ENCODE data around the gene LONP1.

LONP1 gene

DNA sequence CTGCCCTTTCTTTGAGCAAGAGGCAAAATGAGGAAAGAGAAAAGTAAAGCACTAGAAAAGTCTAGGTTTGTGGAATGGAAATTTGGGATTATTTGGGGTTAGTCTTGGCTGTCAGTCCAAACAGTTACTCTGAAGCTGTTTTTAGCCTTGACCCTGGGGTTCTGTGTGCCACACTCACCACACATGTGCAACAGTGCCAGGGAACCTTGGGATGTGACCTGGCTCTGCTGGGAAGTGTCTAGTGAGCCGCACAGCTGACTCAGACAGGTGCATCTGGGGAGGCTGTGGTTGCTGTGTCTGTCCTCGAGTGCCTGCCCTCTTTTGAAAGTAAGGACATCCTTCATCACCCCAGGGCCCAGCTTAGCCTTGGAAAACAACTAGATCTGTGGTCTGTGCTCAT is 55.4 kb downstream of the LONP1 start:
- Histone ChIP-seq H3K9me3 (no peaks in the 10 kb centered on the region), H3K27ac (no peak overlapping the region)
- intact Hi-C loops (cut with DNase I; ENCODE audit: low total_unique reads), result no loop called here

DNA sequence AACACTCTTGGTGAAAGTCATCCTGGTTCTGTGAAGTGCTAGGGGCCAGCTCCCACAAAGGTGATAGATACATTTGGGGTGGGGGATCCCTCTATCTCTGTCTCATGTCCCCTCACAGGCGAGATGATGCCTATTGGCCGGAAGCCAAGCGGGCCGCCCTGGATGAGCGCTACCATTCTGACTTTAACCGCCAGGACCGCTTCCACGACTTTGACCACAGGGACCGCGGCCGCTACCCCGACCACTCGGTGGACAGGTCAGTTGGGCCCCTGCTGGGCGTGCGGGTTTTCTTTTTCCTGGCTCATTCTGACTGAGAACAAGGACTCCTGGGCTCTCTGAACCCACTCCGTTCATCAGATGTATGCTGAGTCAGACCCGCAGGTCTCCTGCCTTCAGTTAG is 56.0 kb downstream of the LONP1 start:
- Histone ChIP-seq H3K4me3 (no peak overlapping the region), H3K4me1 (no peaks in the 10 kb centered on the region), H3K27me3 (no peaks in the 10 kb centered on the region), H3K27ac (no peak overlapping the region), H3K36me3 (peaks cover 90 to 100% (median 95%) of the 10 kb centered on the region in 3 donors), H3K9me3 (no peaks in the 10 kb centered on the region)
- DNase-seq, result no peak
- TF ChIP-seq CTCF (IDR thresholded peaks at IDR 0.05), result no peak
- intact Hi-C loops (cut with DNase I; ENCODE audit: low total_unique reads), result no loop called here

More for the DNA sequence above, 55.4 kb downstream of the LONP1 start:
- Histone ChIP-seq H3K4me1 (no peaks in the 10 kb centered on the region), H3K36me3 (peaks cover 90 to 100% (median 95%) of the 10 kb centered on the region in 3 donors), H3K27me3 (no peaks in the 10 kb centered on the region), H3K4me3 (no peak overlapping the region)
- TF ChIP-seq CTCF (IDR thresholded peaks at IDR 0.05), result no peak
- DNase-seq, result no peak

DNA sequence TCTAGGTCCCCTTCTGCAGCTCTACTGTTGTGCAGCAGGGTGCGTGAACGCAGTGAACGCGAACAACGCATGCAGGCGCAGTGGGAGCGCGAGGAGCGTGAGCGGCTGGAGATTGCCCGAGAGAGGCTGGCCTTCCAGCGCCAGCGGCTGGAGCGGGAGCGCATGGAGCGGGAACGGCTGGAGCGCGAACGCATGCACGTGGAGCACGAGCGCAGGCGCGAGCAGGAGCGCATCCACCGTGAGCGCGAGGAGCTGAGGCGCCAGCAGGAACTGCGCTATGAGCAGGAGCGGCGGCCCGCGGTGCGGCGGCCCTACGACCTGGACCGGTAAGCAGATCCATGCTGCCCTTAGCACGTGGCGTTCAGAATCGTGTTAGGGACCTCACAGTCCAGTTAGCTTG is 58.5 kb downstream of the LONP1 start:
- intact Hi-C loops (cut with DNase I; ENCODE audit: low total_unique reads), result no loop called here
- H3K36me3 ChIP-seq, result peaks cover 93 to 100% (median 98%) of the 10 kb centered on the region in 3 donors
- H3K27ac ChIP-seq, result no peak overlapping the region
- no peaks in the 10 kb centered on the region for H3K4me1 ChIP-seq
- no peaks in the 10 kb centered on the region for H3K27me3 ChIP-seq
- no peak for TF ChIP-seq CTCF (IDR thresholded peaks at IDR 0.05)
- DNase-seq, result no peak
- no peaks in the 10 kb centered on the region for H3K9me3 ChIP-seq
- no peak overlapping the region for H3K4me3 ChIP-seq

- intact Hi-C loops (cut with DNase I; ENCODE audit: low total_unique reads), result no loop called here
- Histone ChIP-seq H3K4me1 (no peaks in the 10 kb centered on the region), H3K9me3 (no peaks in the 10 kb centered on the region), H3K4me3 (no peak overlapping the region), H3K36me3 (peaks cover 94 to 100% (median 95%) of the 10 kb centered on the region in 3 donors), H3K27me3 (no peaks in the 10 kb centered on the region), H3K27ac (no peak overlapping the region)
- DNase-seq, result peak in 1 of 2 donors; percentile 7
- no peak for TF ChIP-seq CTCF (IDR thresholded peaks at IDR 0.05)
Measured at GRCh38 chr19:5655412-5655811, 64.5 kb downstream of the LONP1 start.

DNA sequence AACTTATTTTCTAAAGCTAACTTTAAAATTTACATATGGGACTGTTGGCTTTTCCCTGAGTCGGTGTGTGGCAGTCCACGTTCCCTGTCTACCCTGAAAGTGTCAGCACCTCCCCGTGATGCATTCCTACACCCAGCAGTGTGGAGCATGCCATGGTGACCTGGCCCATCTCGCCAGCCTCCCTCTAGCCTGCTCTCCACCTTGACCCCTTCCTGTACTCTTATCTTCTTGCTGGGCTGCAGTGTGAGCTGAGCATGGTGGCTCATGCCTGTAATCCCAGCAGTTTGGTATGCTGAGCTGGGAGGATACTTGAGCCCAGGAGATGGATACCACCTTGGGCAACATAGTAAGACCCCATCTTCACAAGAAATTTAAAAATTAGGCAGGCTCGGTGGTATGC is 65.0 kb downstream of the LONP1 start:
- DNase-seq, result peak in 1 of 2 donors; percentile 27
- intact Hi-C loops (cut with DNase I; ENCODE audit: low total_unique reads), result no loop called here
- Histone ChIP-seq H3K4me1 (no peaks in the 10 kb centered on the region), H3K9me3 (no peaks in the 10 kb centered on the region), H3K36me3 (peaks cover 96 to 100% (median 97%) of the 10 kb centered on the region in 3 donors), H3K27me3 (no peaks in the 10 kb centered on the region), H3K27ac (no peak overlapping the region), H3K4me3 (no peak overlapping the region)
- TF ChIP-seq CTCF (IDR thresholded peaks at IDR 0.05), result no peak

- Histone ChIP-seq H3K4me1 (no peaks in the 10 kb centered on the region), H3K27ac (no peak overlapping the region), H3K27me3 (no peaks in the 10 kb centered on the region), H3K9me3 (no peaks in the 10 kb centered on the region), H3K4me3 (no peak overlapping the region), H3K36me3 (peaks cover 83 to 93% (median 90%) of the 10 kb centered on the region in 3 donors)
- TF ChIP-seq CTCF (IDR thresholded peaks at IDR 0.05), result no peak
- intact Hi-C loops (cut with DNase I; ENCODE audit: low total_unique reads), result no loop called here
- DNase-seq, result no peak
Measured at GRCh38 chr19:5652261-5652660, 67.7 kb downstream of the LONP1 start.

Data from tibial artery (tissue), 4 donors.